Measurements from ENCODE around the gene ARHGEF28.

The ARHGEF28 gene

GRCh38 chr5:73740274-73740790 lies 114.3 kb downstream of the ARHGEF28 start:
- DNase-seq (ENCODE audit: low read depth in 3 of 3), result no peak

GRCh38 chr5:73743161-73743560 lies 117.2 kb downstream of the ARHGEF28 start:
- DNase-seq (ENCODE audit: low read depth in 3 of 3), result no peak

GRCh38 chr5:73745836-73746235 lies 119.8 kb downstream of the ARHGEF28 start:
- no peak for DNase-seq (ENCODE audit: low read depth in 3 of 3)

- no peak for DNase-seq (ENCODE audit: low read depth in 3 of 3)
Observed at GRCh38 chr5:73746608-73747007, 120.6 kb downstream of the ARHGEF28 start.

GRCh38 chr5:73747696-73748380 lies 121.8 kb downstream of the ARHGEF28 start:
- no peak for DNase-seq (ENCODE audit: low read depth in 3 of 3)

GRCh38 chr5:73748510-73749400 lies 122.8 kb downstream of the ARHGEF28 start:
- no peak for DNase-seq (ENCODE audit: low read depth in 3 of 3)

- no peak for DNase-seq (ENCODE audit: low read depth in 3 of 3)
Observed at GRCh38 chr5:73749485-73750270, 123.7 kb downstream of the ARHGEF28 start.

- DNase-seq (ENCODE audit: low read depth in 3 of 3), result no peak
Observed at GRCh38 chr5:73751254-73751914, 125.4 kb downstream of the ARHGEF28 start.

GRCh38 chr5:73754254-73754653 lies 128.3 kb downstream of the ARHGEF28 start:
- no peak for DNase-seq (ENCODE audit: low read depth in 3 of 3)

GRCh38 chr5:73757416-73757815 lies 131.4 kb downstream of the ARHGEF28 start:
- no peak for DNase-seq (ENCODE audit: low read depth in 3 of 3)

- DNase-seq (ENCODE audit: low read depth in 3 of 3), result no peak
Observed at GRCh38 chr5:73759771-73760170, 133.8 kb downstream of the ARHGEF28 start.

- DNase-seq (ENCODE audit: low read depth in 3 of 3), result no peak
Observed at GRCh38 chr5:73763300-73764032, 137.5 kb downstream of the ARHGEF28 start.

- DNase-seq (ENCODE audit: low read depth in 3 of 3), result no peak
Observed at GRCh38 chr5:73764586-73764985, 138.6 kb downstream of the ARHGEF28 start.

GRCh38 chr5:73764996-73765395 lies 139.0 kb downstream of the ARHGEF28 start:
- DNase-seq (ENCODE audit: low read depth in 3 of 3), result no peak

- DNase-seq (ENCODE audit: low read depth in 3 of 3), result no peak
Observed at GRCh38 chr5:73766902-73767301, 140.9 kb downstream of the ARHGEF28 start.

GRCh38 chr5:73770172-73771025 lies 144.4 kb downstream of the ARHGEF28 start:
- DNase-seq (ENCODE audit: low read depth in 3 of 3), result no peak

- no peak for DNase-seq (ENCODE audit: low read depth in 3 of 3)
Observed at GRCh38 chr5:73774924-73775323, 148.9 kb downstream of the ARHGEF28 start.

- DNase-seq (ENCODE audit: low read depth in 3 of 3), result no peak
Observed at GRCh38 chr5:73776405-73776804, 150.4 kb downstream of the ARHGEF28 start.

GRCh38 chr5:73777192-73777591 lies 151.2 kb downstream of the ARHGEF28 start:
- DNase-seq (ENCODE audit: low read depth in 3 of 3), result no peak

All from stimulated activated CD4-positive, alpha-beta T cell treated with anti-CD3 and anti-CD28 coated beads, TNF-alpha, amount 100 ng/mL, for 4 hours (primary cell).